HL-60 (cell line): ENCODE results near the gene SMAP2.

Source experiments
- DNase-seq, 2 experiments: peaks; one replicate each; pipeline ENCODE4 v3.0.0-alpha.2; 2010 to 2020; ENCODE audit warnings: low read depth in 1 of 2, low spot score in 1 of 2
- H3K27ac ChIP-seq: fragments of 250-450 bp; sonication (Bioruptor Pico); replicated peaks from 2 replicates; pipeline ENCODE4 v1.5.1; 2020; ENCODE audit warnings: mild to moderate bottlenecking, moderate library complexity
- H3K27me3 ChIP-seq: fragments of 250-450 bp; sonication (Bioruptor Pico); 2 replicates; pipeline ENCODE4 v1.5.1; 2021; ENCODE audit warnings: mild to moderate bottlenecking, moderate library complexity; ENCODE audit not compliant: insufficient read depth, poor library complexity, severe bottlenecking
- H3K4me3 ChIP-seq: replicated peaks from 2 replicates; pipeline ENCODE4 v1.5.1; 2011; ENCODE audit warnings: mild to moderate bottlenecking, control low read depth, low read length; ENCODE audit not compliant: insufficient read depth
- GABPA ChIP-seq: IDR thresholded peaks from 2 replicates; pipeline ENCODE4 v1.6.1; 2012; ENCODE audit warnings: low read depth
- POLR2AphosphoS5 ChIP-seq: IDR thresholded peaks from 2 replicates; pipeline ENCODE4 v1.6.1; 2012; ENCODE audit warnings: low read depth
- SPI1 ChIP-seq: IDR thresholded peaks from 2 replicates; pipeline ENCODE4 v1.6.1; 2012; ENCODE audit warnings: low read depth, mild to moderate bottlenecking, borderline replicate concordance
- TF ChIP-seq, protein P1 (sequence below): IDR thresholded peaks from 2 replicates; pipeline ENCODE4 v1.6.1; 2012; ENCODE audit warnings: low read depth; ENCODE audit not compliant: insufficient replicate concordance
- TF ChIP-seq, protein P2 (sequence below): IDR thresholded peaks from one replicate; pipeline ENCODE4 v1.5.1; 2011; ENCODE audit warnings: low read length, control low read depth, inconsistent platforms; ENCODE audit not compliant: insufficient read depth

The SMAP2 gene

DNA sequence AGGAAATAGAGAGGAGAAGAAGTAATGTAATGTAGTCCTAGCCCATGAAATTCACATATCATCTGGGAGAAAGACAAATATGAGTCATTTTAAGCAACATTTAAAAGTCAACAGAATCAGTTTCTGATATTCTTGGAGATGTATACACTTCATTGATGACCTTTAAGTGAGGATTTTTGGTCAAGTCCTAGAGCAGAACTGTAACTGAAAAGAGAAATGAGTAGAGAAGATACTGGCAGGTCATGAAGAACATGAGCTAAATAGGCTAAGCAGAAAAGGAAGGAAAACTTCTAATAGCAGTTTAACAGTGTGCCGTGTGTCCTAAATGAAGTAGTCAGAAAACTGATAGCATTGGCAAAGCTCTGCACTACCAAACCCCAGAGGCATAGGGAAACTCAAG is 81.3 kb downstream of the SMAP2 start:
- Histone ChIP-seq H3K4me3 (no peak overlapping the region), H3K27me3 (no peaks in the 10 kb centered on the region), H3K27ac (no peak overlapping the region)
- DNase-seq: no peak
- TF ChIP-seq SPI1: no peak
- no peak for TF ChIP-seq POLR2AphosphoS5
- TF ChIP-seq, protein P1, sequence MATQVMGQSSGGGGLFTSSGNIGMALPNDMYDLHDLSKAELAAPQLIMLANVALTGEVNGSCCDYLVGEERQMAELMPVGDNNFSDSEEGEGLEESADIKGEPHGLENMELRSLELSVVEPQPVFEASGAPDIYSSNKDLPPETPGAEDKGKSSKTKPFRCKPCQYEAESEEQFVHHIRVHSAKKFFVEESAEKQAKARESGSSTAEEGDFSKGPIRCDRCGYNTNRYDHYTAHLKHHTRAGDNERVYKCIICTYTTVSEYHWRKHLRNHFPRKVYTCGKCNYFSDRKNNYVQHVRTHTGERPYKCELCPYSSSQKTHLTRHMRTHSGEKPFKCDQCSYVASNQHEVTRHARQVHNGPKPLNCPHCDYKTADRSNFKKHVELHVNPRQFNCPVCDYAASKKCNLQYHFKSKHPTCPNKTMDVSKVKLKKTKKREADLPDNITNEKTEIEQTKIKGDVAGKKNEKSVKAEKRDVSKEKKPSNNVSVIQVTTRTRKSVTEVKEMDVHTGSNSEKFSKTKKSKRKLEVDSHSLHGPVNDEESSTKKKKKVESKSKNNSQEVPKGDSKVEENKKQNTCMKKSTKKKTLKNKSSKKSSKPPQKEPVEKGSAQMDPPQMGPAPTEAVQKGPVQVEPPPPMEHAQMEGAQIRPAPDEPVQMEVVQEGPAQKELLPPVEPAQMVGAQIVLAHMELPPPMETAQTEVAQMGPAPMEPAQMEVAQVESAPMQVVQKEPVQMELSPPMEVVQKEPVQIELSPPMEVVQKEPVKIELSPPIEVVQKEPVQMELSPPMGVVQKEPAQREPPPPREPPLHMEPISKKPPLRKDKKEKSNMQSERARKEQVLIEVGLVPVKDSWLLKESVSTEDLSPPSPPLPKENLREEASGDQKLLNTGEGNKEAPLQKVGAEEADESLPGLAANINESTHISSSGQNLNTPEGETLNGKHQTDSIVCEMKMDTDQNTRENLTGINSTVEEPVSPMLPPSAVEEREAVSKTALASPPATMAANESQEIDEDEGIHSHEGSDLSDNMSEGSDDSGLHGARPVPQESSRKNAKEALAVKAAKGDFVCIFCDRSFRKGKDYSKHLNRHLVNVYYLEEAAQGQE: no peak
- TF ChIP-seq GABPA: no peak
- TF ChIP-seq, protein P2, sequence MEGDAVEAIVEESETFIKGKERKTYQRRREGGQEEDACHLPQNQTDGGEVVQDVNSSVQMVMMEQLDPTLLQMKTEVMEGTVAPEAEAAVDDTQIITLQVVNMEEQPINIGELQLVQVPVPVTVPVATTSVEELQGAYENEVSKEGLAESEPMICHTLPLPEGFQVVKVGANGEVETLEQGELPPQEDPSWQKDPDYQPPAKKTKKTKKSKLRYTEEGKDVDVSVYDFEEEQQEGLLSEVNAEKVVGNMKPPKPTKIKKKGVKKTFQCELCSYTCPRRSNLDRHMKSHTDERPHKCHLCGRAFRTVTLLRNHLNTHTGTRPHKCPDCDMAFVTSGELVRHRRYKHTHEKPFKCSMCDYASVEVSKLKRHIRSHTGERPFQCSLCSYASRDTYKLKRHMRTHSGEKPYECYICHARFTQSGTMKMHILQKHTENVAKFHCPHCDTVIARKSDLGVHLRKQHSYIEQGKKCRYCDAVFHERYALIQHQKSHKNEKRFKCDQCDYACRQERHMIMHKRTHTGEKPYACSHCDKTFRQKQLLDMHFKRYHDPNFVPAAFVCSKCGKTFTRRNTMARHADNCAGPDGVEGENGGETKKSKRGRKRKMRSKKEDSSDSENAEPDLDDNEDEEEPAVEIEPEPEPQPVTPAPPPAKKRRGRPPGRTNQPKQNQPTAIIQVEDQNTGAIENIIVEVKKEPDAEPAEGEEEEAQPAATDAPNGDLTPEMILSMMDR: no peak

DNA sequence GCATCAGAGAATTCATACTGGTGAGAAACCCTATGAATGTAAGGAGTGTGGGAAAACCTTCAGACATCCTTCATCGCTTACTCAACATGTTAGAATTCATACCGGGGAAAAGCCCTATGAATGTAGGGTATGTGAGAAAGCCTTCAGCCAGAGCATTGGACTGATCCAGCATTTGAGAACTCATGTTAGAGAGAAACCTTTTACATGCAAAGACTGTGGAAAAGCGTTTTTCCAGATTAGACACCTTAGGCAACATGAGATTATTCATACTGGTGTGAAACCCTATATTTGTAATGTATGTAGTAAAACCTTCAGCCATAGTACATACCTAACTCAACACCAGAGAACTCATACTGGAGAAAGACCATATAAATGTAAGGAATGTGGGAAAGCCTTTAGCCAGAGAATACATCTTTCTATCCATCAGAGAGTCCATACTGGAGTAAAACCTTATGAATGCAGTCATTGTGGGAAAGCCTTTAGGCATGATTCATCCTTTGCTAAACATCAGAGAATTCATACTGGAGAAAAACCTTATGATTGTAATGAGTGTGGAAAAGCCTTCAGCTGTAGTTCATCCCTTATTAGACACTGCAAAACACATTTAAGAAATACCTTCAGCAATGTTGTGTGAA is 89.5 kb downstream of the SMAP2 start:
- DNase-seq: no peak
- H3K4me3 ChIP-seq: no peak overlapping the region

DNA sequence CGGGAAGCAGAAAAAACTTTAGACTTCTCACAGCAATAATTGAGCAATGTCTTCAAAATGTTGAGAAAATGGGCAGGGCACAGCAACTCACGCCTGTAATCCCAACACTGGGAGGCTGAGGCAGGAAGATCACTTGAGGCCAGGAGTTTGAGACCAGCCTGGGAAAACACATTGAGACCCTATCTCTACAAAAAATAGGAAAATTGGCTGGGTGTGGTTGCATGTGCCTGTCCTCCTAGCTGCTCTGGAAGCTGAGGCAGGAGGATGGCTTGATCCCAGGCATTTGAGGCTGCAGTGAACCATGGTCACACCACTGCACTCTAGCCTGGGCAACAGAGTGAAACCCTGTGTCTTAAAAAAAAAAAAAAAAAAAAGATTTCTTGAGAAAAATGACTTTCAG is 95.8 kb downstream of the SMAP2 start:
- Histone ChIP-seq H3K4me3 (no peak overlapping the region), H3K27me3 (no peaks in the 10 kb centered on the region), H3K27ac (no peak overlapping the region)
- DNase-seq: no peak
- TF ChIP-seq GABPA: no peak
- TF ChIP-seq, protein P2: no peak
- TF ChIP-seq POLR2AphosphoS5: no peak
- TF ChIP-seq, protein P1: no peak
- no peak for TF ChIP-seq SPI1

More for the DNA sequence above, 89.5 kb downstream of the SMAP2 start:
- Histone ChIP-seq H3K27me3 (no peaks in the 10 kb centered on the region), H3K27ac (no peak overlapping the region)
- TF ChIP-seq, protein P1: no peak
- TF ChIP-seq, protein P2: no peak
- TF ChIP-seq GABPA (no peak), POLR2AphosphoS5 (no peak), SPI1 (no peak)
